GM19043 (cell line): ENCODE results near the gene DCDC1.

Source experiments
- ATAC-seq: cut with Tn5 transposase; IDR thresholded peaks from one replicate; pipeline ENCODE4 v1.9.1; 2021; ENCODE audit warnings: low read depth; ENCODE audit not compliant: unreplicated experiment

DCDC1 gene

DNA sequence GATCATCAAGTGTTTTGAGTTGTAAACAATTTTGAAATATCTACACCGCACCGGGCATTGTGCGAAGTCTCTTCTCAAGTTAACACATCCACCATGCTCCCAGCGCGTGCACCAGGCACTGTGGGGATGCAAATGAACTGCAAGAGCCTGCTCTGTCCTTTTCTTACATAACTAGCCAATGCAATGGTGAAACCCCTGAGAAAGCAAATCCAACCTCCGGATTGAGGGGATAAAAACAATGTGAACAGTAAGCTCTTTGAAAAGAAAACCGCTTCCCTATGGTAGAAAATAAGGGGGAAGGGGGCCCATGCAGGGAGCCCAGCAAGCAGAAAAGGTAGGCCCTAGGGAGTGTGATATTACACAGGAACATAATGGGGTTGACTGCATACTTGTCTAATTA is 508.5 kb downstream of the DCDC1 start:
- ATAC-seq, result no peak

- ATAC-seq, result no peak
Observed at GRCh38 chr11:30860146-30860545, 509.4 kb downstream of the DCDC1 start.

DNA sequence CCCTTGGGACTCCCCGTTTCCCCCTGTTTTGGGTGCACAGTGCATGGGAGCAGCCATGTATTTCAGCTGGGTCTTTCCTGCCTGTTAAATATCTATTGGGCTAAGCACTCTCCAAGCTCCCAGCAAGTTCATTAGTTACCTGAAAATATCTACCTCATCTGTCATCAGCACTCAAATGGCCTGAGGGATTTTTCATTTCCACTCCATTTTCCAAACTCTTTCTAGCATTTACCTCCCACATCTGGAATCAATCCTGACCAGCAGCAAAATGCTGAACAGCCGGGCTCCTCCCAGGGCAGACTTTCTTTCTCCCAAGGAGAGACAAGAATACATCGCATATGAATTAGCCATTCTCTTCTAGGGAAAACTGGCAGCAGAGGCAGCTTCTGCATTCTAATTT is 509.9 kb downstream of the DCDC1 start:
- no peak for ATAC-seq

- ATAC-seq, result no peak
Observed at GRCh38 chr11:30855383-30856006, 514.0 kb downstream of the DCDC1 start.

GRCh38 chr11:30853439-30853838 is 516.1 kb downstream of the DCDC1 start:
- ATAC-seq, result no peak

GRCh38 chr11:30852645-30853044 is 516.9 kb downstream of the DCDC1 start:
- ATAC-seq, result no peak

DNA sequence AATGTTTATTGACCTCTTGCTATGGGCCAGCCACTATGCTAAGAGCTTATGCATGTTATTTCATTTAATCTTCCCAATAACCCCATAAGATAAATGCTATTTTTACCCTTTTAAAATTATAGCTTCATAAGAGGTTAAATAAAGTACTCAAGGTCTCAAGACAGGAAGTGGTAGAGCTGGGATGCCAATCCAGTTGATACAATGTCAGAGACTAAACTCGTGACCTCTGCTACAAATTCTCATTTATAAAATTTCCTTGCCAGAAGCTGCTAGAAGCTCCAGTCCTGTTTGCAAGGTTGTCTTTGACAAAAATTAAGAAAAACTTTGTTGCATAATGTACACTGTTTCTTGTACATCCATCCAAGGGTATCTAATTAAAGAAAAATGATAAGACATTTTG is 517.4 kb downstream of the DCDC1 start:
- no peak for ATAC-seq

GRCh38 chr11:30837252-30837651 is 532.3 kb downstream of the DCDC1 start:
- ATAC-seq, result no peak

DNA sequence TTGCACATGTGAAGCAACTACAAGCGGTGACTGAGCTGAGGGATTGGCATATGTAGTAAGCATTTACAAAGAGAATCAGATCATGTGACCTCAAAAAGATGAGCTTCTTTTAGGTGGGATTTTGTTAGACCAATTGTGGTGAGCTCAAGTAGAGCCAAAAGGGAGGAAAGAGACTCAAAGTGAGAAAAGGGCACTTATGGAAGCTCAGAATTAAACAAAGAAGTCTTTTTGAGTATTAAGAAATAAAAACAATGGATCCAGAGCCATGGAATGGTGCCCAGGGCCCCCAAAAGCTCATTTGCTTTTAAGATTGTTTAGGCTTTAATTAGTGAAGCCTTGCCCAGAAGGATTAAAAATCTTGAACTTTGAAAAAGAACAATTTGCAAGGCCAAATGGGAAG is 536.7 kb downstream of the DCDC1 start:
- ATAC-seq, result no peak

DNA sequence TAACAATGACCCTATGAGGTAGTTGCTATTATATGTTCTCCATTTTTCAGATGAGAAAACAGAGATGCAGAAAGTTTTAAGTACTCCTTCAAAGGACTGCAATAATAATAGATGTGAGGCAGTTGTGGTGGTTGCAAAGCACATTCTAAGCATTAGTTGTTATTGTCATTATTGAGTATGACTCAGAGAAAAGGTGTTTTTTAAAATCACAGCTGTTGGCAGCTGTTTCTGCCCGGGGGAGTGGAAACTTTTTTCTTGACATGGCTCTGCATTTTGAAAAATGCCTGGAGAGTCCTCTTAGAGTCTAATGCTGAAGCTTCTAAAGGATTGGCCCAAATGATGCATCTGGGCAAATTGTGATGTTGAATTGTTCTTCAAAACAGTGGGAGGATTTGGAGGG is 538.9 kb downstream of the DCDC1 start:
- no peak for ATAC-seq

DNA sequence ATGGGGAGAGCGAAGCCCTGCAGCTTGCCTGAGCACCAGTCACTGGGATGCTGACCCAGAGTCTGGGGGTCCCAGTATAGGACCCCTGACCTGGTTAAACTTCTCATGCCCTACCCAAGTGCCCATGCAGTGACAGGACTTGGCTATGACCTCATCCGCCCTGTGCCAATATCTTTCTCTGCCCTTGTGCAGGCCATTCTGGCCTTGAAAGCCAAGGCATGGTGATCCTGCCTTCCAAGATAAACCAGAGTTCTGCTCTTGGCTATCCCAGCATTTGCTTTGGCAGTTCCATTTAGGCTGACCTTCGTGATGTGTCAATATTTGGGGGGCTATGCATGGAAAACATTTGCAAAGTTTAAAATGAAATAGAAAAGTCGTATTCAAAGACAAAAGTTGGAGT is 542.6 kb downstream of the DCDC1 start:
- no peak for ATAC-seq

GRCh38 chr11:30825723-30826122 is 543.8 kb downstream of the DCDC1 start:
- no peak for ATAC-seq

DNA sequence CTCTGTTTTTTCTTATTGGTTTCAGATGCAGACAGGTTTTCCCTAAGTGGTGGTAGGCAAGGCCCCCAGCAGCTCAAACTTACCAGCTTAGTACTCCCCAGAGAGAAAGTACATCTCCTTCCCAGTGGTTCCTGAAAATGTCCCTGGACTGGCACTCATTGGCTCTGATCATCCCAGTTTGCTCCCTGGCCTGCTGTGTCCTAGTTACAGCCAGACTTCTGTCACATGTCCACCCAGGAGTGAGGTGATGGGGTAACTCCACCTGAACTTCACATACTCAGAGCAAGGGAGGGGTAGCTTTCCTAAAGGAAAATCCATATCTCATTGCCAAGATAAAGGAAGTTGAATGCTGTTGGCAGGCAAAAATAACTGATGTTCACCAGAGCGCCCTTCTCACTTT is 546.4 kb downstream of the DCDC1 start:
- no peak for ATAC-seq

DNA sequence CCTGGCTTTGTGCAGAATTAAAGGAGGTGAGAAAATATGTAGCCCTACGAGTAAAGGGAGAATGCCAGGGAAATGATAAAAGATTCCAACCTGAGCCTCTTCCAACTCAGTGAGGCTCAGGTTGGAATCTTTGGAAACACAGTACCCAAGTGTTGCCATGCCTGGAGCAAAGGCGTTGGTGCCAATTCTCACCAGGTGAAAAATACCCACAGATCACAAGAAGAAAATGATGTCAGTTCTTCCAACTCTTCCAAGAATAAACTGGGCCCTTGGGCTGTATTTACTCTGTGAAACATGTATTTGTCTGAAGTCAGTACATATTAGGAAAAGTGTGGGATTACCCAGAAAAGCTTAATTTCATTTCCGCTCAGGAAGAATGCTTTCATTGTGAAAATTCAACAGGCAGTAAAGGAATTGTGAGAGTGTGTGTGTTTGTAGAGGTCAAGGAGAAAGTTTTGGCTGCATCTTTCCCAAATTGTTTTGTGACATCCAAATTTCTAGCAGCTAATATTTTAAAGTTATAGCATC is 548.0 kb downstream of the DCDC1 start:
- ATAC-seq, result no peak

DNA sequence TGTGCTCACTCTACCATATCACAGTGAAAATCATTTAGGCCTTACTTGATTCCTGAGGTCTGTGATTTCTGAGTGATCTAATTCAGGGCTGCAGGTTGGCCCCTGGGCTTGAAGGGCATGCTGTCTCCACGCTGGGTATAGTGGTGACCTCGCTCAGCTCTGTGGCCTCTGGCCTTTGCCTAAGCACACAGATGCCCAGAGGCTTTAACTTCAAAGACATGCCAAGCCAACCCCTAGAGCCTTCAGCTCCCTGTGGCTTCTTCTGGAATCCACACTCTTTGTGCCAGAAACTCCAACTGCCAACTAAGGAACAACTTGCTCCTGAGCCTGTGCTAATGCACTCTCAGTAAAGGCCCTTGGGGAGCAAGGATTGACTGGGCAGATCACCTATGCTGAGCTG is 550.8 kb downstream of the DCDC1 start:
- ATAC-seq, result no peak

DNA sequence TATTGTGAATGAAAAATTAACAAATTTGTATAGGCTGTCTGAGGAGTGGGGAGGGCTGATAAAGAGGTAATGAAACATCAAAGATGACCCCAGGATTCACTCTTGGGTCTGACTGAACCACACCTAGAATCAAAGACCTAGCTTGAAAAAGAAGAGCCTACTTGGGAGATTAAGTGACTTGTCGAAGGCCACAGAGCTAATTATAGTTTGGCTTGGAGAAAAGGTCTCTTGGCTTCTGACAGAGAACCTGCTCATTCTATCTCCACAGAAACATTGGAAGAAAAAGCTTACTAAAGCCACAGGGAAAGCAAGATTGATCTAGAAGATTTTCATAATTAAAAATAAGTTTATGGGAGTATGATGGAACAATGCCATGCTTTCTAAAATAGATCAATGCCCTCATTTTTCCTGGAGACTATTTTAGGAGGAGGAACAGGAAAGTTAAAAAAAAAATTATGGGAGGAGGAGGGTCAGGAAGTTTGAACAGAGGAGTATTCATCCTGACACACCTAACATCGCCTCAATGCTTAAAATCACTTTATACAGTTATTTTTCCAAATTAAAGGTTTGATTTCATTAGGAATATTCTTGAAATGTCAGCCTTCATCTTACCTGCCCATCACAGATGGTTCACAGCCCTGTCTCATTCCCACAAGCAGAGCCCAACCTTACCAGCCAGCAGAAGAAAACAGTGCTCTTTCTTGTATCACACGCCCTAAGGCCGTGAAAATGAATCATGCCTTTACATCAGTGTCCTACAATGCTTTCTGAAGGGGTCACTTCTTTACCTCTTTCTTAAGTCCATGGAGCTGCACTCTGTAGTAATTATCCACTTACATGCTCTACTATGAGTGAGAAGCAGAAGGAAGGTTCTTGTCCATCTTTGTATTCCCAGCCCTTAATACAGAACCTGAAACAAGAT is 552.3 kb downstream of the DCDC1 start:
- ATAC-seq, result no peak

GRCh38 chr11:30815619-30816018 is 553.9 kb downstream of the DCDC1 start:
- no peak for ATAC-seq

GRCh38 chr11:30814737-30815136 is 554.8 kb downstream of the DCDC1 start:
- no peak for ATAC-seq
